GM03348 (cell line): ENCODE data around the gene PDCD11.

Experiments used
- DNase-seq: peaks from one replicate; pipeline ENCODE4 v3.0.0; 2012; ENCODE audit warnings: low spot score

The PDCD11 gene

GRCh38 chr10:103450201-103450695, 53.8 kb downstream of the PDCD11 start:
- DNase-seq: no peak

- DNase-seq: peak; percentile 86
These were observed 54.8 kb downstream of the PDCD11 start for GRCh38 chr10:103451091-103451813.

- DNase-seq: peak; percentile 92
These were observed 55.5 kb downstream of the PDCD11 start, which contains the start of gene CALHM2 for GRCh38 chr10:103451831-103452505. TSS of gene CALHM2 (minus strand) at chr10:103452370. CDS start at chr10:103449941, 2,429 bp downstream.

GRCh38 chr10:103452506-103453230, 56.2 kb downstream of the PDCD11 start:
- no peak for DNase-seq

GRCh38 chr10:103454026-103454425, 57.6 kb downstream of the PDCD11 start:
- DNase-seq: no peak

GRCh38 chr10:103455235-103455634, 58.8 kb downstream of the PDCD11 start:
- no peak for DNase-seq

GRCh38 chr10:103456074-103456660, 59.7 kb downstream of the PDCD11 start:
- DNase-seq: no peak

- no peak for DNase-seq
These were observed 60.8 kb downstream of the PDCD11 start for GRCh38 chr10:103457176-103457712.

- no peak for DNase-seq
These were observed 61.6 kb downstream of the PDCD11 start for GRCh38 chr10:103457896-103458583.

- no peak for DNase-seq
These were observed 62.3 kb downstream of the PDCD11 start, which contains the start of gene CALHM1 for GRCh38 chr10:103458720-103459119. TSS of gene CALHM1 (minus strand) at chr10:103458900. CDS start at chr10:103458751, 149 bp downstream.

- DNase-seq: no peak
These were observed 63.2 kb downstream of the PDCD11 start for GRCh38 chr10:103459615-103460014.

GRCh38 chr10:103463499-103463898, 67.1 kb downstream of the PDCD11 start:
- no peak for DNase-seq

- DNase-seq: no peak
These were observed 69.2 kb downstream of the PDCD11 start for GRCh38 chr10:103465411-103466179.

GRCh38 chr10:103466734-103467133, 70.3 kb downstream of the PDCD11 start:
- DNase-seq: no peak

- DNase-seq: no peak
These were observed 71.0 kb downstream of the PDCD11 start for GRCh38 chr10:103467406-103467805.

GRCh38 chr10:103469201-103469600, 72.8 kb downstream of the PDCD11 start:
- no peak for DNase-seq

- peak; percentile 44 for DNase-seq
These were observed 74.6 kb downstream of the PDCD11 start for GRCh38 chr10:103470761-103471653.

- no peak for DNase-seq
These were observed 75.6 kb downstream of the PDCD11 start for GRCh38 chr10:103472005-103472404.

- no peak for DNase-seq
These were observed 76.8 kb downstream of the PDCD11 start for GRCh38 chr10:103473261-103473671.
